B cell (primary cell): ENCODE data around the gene CFHR1.

ENCODE experiments used
- CTCF ChIP-seq: fragments of 200-600 bp; IDR thresholded peaks from one replicate; pipeline ENCODE4 v1.8.0; 2022; ENCODE audit warnings: antibody characterized with exemption, mild to moderate bottlenecking
- EZH2 ChIP-seq: IDR thresholded peaks from 2 replicates; pipeline ENCODE4 v1.6.1; 2012; ENCODE audit warnings: borderline replicate concordance, low read depth, mild to moderate bottlenecking, moderate library complexity, low read length; ENCODE audit not compliant: insufficient read depth, poor library complexity, severe bottlenecking

- TF ChIP-seq CTCF = no peak
- TF ChIP-seq EZH2 = no peak
Measured at GRCh38 chr1:196779093-196779492, 40.4 kb upstream of the CFHR1 start.
